Ishikawa (cell line): ENCODE results near the gene CHCHD1.

Experiments
- CEBPB ChIP-seq: IDR thresholded peaks from 2 replicates; pipeline ENCODE4 v1.6.1; 2012
- CREB1 ChIP-seq: IDR thresholded peaks from 2 replicates; pipeline ENCODE4 v1.6.1; 2012; ENCODE audit warnings: low read depth
- EGR1 ChIP-seq: IDR thresholded peaks from 2 replicates; pipeline ENCODE4 v1.6.1; 2012
- EP300 ChIP-seq: IDR thresholded peaks from 2 replicates; pipeline ENCODE4 v1.6.1; 2012; ENCODE audit warnings: borderline replicate concordance
- FOXM1 ChIP-seq: IDR thresholded peaks from 2 replicates; pipeline ENCODE4 v1.6.1; 2012; ENCODE audit warnings: low read depth, borderline replicate concordance
- MAX ChIP-seq: IDR thresholded peaks from 2 replicates; pipeline ENCODE4 v1.6.1; 2012
- NFIC ChIP-seq: IDR thresholded peaks from 2 replicates; pipeline ENCODE4 v1.6.1; 2012
- RAD21 ChIP-seq: IDR thresholded peaks from 2 replicates; pipeline ENCODE4 v1.6.1; 2012; ENCODE audit warnings: low read depth
- TAF1 ChIP-seq: IDR thresholded peaks from 2 replicates; pipeline ENCODE4 v1.6.1; 2012; ENCODE audit warnings: low read depth, mild to moderate bottlenecking
- TCF12 ChIP-seq: IDR thresholded peaks from 2 replicates; pipeline ENCODE4 v1.6.1; 2012; ENCODE audit warnings: low read depth
- TEAD4 ChIP-seq: IDR thresholded peaks from 2 replicates; pipeline ENCODE4 v1.6.1; 2012
- YY1 ChIP-seq: IDR thresholded peaks from 2 replicates; pipeline ENCODE4 v1.6.1; 2012; ENCODE audit warnings: low read depth
- ZBTB7A ChIP-seq: IDR thresholded peaks from 2 replicates; pipeline ENCODE4 v1.6.1; 2012; ENCODE audit warnings: low read depth
- TF ChIP-seq, protein P1 (sequence below): IDR thresholded peaks from 2 replicates; pipeline ENCODE4 v1.6.1; 2012; ENCODE audit warnings: low read depth, mild to moderate bottlenecking
- TF ChIP-seq, protein P2 (sequence below): IDR thresholded peaks from 2 replicates; pipeline ENCODE4 v1.6.1; 2012

Gene CHCHD1

GRCh38 chr10:73814276-73814895 is 32.5 kb downstream of the CHCHD1 start:
- no peak for TF ChIP-seq EP300
- TF ChIP-seq, protein P1, sequence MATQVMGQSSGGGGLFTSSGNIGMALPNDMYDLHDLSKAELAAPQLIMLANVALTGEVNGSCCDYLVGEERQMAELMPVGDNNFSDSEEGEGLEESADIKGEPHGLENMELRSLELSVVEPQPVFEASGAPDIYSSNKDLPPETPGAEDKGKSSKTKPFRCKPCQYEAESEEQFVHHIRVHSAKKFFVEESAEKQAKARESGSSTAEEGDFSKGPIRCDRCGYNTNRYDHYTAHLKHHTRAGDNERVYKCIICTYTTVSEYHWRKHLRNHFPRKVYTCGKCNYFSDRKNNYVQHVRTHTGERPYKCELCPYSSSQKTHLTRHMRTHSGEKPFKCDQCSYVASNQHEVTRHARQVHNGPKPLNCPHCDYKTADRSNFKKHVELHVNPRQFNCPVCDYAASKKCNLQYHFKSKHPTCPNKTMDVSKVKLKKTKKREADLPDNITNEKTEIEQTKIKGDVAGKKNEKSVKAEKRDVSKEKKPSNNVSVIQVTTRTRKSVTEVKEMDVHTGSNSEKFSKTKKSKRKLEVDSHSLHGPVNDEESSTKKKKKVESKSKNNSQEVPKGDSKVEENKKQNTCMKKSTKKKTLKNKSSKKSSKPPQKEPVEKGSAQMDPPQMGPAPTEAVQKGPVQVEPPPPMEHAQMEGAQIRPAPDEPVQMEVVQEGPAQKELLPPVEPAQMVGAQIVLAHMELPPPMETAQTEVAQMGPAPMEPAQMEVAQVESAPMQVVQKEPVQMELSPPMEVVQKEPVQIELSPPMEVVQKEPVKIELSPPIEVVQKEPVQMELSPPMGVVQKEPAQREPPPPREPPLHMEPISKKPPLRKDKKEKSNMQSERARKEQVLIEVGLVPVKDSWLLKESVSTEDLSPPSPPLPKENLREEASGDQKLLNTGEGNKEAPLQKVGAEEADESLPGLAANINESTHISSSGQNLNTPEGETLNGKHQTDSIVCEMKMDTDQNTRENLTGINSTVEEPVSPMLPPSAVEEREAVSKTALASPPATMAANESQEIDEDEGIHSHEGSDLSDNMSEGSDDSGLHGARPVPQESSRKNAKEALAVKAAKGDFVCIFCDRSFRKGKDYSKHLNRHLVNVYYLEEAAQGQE = no peak
- TF ChIP-seq TAF1 = no peak

DNA sequence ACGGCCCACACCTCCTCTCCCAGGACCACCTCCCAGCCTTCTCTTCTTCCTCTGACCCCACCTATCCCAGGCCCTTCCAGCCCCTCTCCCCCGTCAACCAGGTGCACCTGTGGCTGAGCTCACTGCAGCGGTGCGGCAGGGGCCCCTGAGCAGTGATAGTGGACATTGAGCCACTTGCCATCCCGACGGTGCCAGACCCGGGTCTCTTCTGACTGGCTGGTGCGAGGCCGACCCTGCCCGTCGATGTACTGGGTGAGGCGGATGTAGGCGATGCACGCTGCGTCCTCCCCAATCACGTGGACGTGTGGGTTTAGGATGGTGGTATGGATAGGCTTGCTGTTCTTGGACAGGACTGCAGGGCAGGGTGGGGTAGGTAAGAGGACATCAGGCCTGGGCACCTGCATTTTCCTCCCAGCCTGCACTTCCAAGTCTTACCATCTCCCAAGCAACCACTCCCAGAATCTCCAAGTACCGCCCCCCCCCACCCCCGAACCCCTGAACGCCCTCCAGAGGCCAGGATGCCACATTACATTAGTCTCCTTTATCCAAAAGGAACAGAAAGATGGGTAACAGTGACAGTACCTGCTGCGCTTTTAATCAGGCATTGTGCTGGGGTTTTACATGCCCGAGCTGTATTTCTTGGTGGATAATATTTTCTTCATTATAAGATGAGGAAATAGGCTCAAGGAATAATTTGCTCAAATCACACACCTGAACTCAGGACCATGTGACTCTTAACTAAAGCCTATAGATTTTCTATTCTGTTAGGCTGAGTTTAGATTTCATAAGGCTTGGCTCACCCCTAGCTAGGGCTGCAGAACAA is 33.3 kb downstream of the CHCHD1 start:
- TF ChIP-seq ZBTB7A = no peak
- TF ChIP-seq RAD21 = 0 out of 2 replicates have a peak, but pooled peaks have one; percentile 8

DNA sequence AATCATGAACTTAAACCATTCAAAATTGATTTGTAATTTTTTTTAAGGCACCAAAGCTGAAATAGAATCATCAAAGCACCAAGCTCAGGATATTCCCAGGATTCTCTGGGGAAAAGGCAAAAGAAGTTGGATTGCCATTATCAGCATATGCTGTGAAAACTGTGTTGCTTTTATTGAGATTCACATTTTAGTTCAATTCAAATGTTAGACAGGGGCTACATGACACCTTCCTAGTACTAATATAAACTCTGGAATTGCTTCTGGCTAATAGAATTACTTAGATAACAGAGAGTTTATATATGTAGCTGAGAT is 33.8 kb downstream of the CHCHD1 start:
- TF ChIP-seq TCF12 = no peak
- no peak for TF ChIP-seq EGR1
- no peak for TF ChIP-seq RAD21
- no peak for TF ChIP-seq FOXM1
- TF ChIP-seq, protein P2, sequence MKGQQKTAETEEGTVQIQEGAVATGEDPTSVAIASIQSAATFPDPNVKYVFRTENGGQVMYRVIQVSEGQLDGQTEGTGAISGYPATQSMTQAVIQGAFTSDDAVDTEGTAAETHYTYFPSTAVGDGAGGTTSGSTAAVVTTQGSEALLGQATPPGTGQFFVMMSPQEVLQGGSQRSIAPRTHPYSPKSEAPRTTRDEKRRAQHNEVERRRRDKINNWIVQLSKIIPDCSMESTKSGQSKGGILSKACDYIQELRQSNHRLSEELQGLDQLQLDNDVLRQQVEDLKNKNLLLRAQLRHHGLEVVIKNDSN = no peak
- no peak for TF ChIP-seq MAX
- no peak for TF ChIP-seq YY1
- no peak for TF ChIP-seq ZBTB7A

GRCh38 chr10:73816917-73817729 is 35.3 kb downstream of the CHCHD1 start:
- TF ChIP-seq CREB1 (no peak), EGR1 (no peak), EP300 (no peak), CEBPB (no peak), NFIC (no peak), FOXM1 (no peak), TEAD4 (no peak), TCF12 (no peak)
- TF ChIP-seq, protein P1 = no peak
- TF ChIP-seq, protein P2 = no peak

- TF ChIP-seq CREB1 (no peak), TCF12 (no peak), ZBTB7A (no peak)
Measured at GRCh38 chr10:73817826-73818225, 36.0 kb downstream of the CHCHD1 start.

DNA sequence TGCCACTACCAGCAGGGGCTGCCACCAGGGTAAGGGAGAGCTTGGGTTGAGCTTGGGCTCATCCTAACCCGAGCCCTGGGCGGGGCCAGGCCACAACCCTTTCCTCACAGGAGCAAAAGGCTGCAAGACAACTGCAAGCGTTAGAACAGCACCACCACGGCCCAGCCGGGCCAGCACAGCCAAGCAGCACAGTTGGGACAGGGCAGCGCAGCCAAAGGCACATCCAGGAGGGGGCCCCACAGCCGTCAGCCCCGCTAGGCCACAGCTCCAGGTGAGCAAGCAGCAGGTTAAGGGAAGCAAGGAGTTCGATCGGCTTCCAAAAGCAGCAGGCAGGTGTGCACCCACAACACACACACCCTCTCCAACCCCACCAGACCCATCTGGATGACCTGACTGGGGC is 36.6 kb downstream of the CHCHD1 start:
- TF ChIP-seq NFIC (no peak), EP300 (no peak), RAD21 (no peak), YY1 (no peak), TAF1 (no peak), ZBTB7A (no peak), TCF12 (no peak), FOXM1 (no peak), CREB1 (no peak), TEAD4 (no peak), CEBPB (no peak), EGR1 (no peak), MAX (no peak; the same call in 1 of the 2 replicates)
- TF ChIP-seq, protein P2 = no peak
